Measurements from ENCODE around the gene AKR1C1. TPM values are rescaled to one million over a fixed set of nuclear protein-coding genes. Genes with fewer than 3 reads are reported as not detected.

Gene AKR1C1
- total and polyA plus RNA-seq, 9 of the 15 experiments (the other 6 are each of a cell fraction or from before 2014, with no cell fraction given), result 43.5 to 180 (median 82.4) TPM

DNA sequence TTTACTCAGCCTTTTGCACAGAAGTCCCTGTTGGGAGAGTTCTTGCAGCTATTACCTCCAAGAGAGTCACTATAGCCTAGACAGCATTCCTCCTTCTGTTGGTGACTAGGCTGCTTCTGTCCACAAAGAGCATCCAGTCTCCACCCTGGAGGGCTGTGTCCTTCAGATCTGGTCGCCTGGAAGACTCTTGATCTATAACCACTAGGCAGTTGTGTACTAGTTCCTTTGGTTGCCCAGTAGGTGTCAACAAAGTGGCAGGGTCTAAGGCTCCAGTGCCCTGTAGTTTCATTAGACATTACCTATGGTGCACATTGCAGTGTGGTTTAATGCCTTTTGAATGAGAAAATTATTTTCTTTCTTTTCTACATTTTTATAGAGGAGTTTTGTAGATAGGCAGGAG lies 51.7 kb downstream of the AKR1C1 start:
- Histone ChIP-seq H4K20me1 (replicated peaks; ENCODE audit: control insufficient read depth, insufficient read depth, low read length) (no peaks in the 10 kb centered on the region), H3K36me3 (ENCODE audit: control insufficient read depth, insufficient read depth, low read length) (no peaks in the 10 kb centered on the region), H3K27ac (ENCODE audit: extremely low read depth, low read depth, low read length) (no peak overlapping the region), H3K4me1 (replicated peaks in 1 of 2; ENCODE audit: control insufficient read depth in 2 of 2, insufficient read depth in 2 of 2, low read length in 2 of 2) (peaks cover 0 to under 1% of the 10 kb centered on the region in 2 experiments; a peak in 2 of 5 replicates), H2AFZ (ENCODE audit: low read depth, low read length) (no peak overlapping the region), H3K27me3 (ENCODE audit: control insufficient read depth in 2 of 2, insufficient read depth in 2 of 2, low read length in 2 of 2) (no peaks in the 10 kb centered on the region), H3K4me2 (ENCODE audit: insufficient read depth, low read length) (no peak overlapping the region), H3K79me2 (ENCODE audit: control insufficient read depth, insufficient read depth, low read length) (no peaks in the 10 kb centered on the region), H3K9ac (ENCODE audit: insufficient read depth in 1 of 2, low read depth in 2 of 2, low read length in 2 of 2) (no peak overlapping the region), H3K9me1 (ENCODE audit: control insufficient read depth, insufficient read depth, low read length) (no peaks in the 10 kb centered on the region), H3K4me3 (no peak overlapping the region), H3K9me3 (replicated peaks; ENCODE audit: control insufficient read depth, insufficient read depth, low read depth, low read length) (no peaks in the 10 kb centered on the region)
- DNase-seq (ENCODE audit: extremely low read depth in 1 of 4, low spot score in 3 of 4) (peak; percentile 12 to 20 (median 14)), FAIRE-seq (no peak), ATAC-seq (peak; percentile 83)
- ChIA-PET POLR2A (no interaction called here), CTCF (ENCODE audit: low intra/inter-chr PET ratio) (no interaction called here)
- intact Hi-C loops (cut with micrococcal nuclease) (no loop called here), in situ Hi-C loops (cut with MboI) (no loop called here)
- WGBS (ENCODE audit: insufficient coverage, low coverage, missing lambda C conversion rate), result 8% methylated on average over 1 of the region's 1 CpG
- BruUV-seq (replicated peaks), result no TSS peak
- TF ChIP-seq SETDB1 (IDR thresholded peaks at IDR 0.05; ENCODE audit: low read length) (no peak), EP300 (IDR thresholded peaks at IDR 0.05; ENCODE audit: low read length) (no peak), TGIF2 (CRISPR knock-in tag; IDR thresholded peaks at IDR 0.05) (no peak), ZNF57 (CRISPR knock-in tag; IDR thresholded peaks at IDR 0.05) (no peak), ARID1B (IDR thresholded peaks at IDR 0.05) (no peak), DNMT1 (IDR thresholded peaks at IDR 0.05) (no peak)
- TF ChIP-seq, protein P1, sequence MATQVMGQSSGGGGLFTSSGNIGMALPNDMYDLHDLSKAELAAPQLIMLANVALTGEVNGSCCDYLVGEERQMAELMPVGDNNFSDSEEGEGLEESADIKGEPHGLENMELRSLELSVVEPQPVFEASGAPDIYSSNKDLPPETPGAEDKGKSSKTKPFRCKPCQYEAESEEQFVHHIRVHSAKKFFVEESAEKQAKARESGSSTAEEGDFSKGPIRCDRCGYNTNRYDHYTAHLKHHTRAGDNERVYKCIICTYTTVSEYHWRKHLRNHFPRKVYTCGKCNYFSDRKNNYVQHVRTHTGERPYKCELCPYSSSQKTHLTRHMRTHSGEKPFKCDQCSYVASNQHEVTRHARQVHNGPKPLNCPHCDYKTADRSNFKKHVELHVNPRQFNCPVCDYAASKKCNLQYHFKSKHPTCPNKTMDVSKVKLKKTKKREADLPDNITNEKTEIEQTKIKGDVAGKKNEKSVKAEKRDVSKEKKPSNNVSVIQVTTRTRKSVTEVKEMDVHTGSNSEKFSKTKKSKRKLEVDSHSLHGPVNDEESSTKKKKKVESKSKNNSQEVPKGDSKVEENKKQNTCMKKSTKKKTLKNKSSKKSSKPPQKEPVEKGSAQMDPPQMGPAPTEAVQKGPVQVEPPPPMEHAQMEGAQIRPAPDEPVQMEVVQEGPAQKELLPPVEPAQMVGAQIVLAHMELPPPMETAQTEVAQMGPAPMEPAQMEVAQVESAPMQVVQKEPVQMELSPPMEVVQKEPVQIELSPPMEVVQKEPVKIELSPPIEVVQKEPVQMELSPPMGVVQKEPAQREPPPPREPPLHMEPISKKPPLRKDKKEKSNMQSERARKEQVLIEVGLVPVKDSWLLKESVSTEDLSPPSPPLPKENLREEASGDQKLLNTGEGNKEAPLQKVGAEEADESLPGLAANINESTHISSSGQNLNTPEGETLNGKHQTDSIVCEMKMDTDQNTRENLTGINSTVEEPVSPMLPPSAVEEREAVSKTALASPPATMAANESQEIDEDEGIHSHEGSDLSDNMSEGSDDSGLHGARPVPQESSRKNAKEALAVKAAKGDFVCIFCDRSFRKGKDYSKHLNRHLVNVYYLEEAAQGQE (IDR thresholded peaks at IDR 0.05; ENCODE audit: borderline replicate concordance), result peak; percentile 39; the same call in 1 of the 2 replicates
- TF ChIP-seq, protein P1 (CRISPR knock-in tag; IDR thresholded peaks at IDR 0.05; ENCODE audit: low read depth), result no peak
- TF ChIP-seq, protein P2, sequence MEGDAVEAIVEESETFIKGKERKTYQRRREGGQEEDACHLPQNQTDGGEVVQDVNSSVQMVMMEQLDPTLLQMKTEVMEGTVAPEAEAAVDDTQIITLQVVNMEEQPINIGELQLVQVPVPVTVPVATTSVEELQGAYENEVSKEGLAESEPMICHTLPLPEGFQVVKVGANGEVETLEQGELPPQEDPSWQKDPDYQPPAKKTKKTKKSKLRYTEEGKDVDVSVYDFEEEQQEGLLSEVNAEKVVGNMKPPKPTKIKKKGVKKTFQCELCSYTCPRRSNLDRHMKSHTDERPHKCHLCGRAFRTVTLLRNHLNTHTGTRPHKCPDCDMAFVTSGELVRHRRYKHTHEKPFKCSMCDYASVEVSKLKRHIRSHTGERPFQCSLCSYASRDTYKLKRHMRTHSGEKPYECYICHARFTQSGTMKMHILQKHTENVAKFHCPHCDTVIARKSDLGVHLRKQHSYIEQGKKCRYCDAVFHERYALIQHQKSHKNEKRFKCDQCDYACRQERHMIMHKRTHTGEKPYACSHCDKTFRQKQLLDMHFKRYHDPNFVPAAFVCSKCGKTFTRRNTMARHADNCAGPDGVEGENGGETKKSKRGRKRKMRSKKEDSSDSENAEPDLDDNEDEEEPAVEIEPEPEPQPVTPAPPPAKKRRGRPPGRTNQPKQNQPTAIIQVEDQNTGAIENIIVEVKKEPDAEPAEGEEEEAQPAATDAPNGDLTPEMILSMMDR (IDR thresholded peaks at IDR 0.05 in 2 of 3, conservative IDR thresholded peaks at IDR 0.05 in 1 of 3; ENCODE audit: insufficient read depth in 2 of 3, low read depth in 1 of 3, low read length in 3 of 3), result peak; percentile 23 to 59 (median 46); a peak in 4 of 6 replicates
- TF ChIP-seq, protein P3, sequence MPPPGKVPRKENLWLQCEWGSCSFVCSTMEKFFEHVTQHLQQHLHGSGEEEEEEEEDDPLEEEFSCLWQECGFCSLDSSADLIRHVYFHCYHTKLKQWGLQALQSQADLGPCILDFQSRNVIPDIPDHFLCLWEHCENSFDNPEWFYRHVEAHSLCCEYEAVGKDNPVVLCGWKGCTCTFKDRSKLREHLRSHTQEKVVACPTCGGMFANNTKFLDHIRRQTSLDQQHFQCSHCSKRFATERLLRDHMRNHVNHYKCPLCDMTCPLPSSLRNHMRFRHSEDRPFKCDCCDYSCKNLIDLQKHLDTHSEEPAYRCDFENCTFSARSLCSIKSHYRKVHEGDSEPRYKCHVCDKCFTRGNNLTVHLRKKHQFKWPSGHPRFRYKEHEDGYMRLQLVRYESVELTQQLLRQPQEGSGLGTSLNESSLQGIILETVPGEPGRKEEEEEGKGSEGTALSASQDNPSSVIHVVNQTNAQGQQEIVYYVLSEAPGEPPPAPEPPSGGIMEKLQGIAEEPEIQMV (tag; conservative IDR thresholded peaks at IDR 0.05; ENCODE audit: low read depth), result no peak
- TF ChIP-seq, protein P4, sequence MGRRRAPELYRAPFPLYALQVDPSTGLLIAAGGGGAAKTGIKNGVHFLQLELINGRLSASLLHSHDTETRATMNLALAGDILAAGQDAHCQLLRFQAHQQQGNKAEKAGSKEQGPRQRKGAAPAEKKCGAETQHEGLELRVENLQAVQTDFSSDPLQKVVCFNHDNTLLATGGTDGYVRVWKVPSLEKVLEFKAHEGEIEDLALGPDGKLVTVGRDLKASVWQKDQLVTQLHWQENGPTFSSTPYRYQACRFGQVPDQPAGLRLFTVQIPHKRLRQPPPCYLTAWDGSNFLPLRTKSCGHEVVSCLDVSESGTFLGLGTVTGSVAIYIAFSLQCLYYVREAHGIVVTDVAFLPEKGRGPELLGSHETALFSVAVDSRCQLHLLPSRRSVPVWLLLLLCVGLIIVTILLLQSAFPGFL (CRISPR knock-in tag; IDR thresholded peaks at IDR 0.05), result no peak
